Right hindlimb (tissue), 1 donor: Measurements from ENCODE around the gene PBX3.

Experiments
- DNase-seq: peaks from one replicate; pipeline ENCODE4 v3.0.0-alpha.2; 2018

PBX3 gene

DNA sequence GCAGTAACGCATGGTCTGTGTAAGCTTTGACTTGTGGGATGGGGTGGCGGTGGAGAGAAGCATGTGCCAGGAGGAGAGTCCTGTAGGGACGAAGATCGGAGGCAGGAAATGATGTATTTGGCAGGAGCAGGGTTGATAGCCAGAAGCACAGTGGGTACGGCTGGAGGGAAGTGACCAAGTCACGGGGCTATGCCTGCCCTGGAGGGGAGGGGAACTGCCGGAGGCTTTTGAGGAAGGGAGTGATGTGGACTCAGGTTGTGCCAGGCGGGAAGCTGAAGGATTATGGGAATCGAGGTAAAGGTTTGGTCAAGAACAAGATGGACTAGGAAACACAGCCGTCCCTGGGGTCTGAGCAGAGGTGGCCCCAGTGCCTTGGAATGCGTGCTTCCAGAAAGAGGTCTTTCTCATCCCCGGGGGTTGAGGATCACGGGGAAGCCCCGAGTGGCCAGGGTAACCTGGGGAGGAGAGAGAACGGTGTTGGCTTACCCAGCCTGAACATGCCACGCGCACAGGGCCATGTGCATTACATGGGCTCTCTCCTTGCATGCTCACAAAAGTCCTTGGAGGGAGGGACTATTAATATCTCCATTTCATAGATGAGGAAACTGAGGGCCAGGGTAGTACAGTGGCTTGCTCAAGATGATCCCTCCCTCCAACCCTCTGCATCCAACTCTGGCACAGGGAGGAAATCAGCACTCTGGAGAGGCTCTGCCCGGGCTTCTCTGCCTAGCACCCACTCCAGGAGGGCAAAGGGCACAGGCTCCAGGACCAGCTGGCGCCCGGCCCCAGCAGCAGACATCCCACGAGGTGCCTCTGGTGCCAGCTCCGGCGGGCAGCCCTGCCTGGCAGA is 253.8 kb downstream of the PBX3 start:
- DNase-seq = no peak

DNA sequence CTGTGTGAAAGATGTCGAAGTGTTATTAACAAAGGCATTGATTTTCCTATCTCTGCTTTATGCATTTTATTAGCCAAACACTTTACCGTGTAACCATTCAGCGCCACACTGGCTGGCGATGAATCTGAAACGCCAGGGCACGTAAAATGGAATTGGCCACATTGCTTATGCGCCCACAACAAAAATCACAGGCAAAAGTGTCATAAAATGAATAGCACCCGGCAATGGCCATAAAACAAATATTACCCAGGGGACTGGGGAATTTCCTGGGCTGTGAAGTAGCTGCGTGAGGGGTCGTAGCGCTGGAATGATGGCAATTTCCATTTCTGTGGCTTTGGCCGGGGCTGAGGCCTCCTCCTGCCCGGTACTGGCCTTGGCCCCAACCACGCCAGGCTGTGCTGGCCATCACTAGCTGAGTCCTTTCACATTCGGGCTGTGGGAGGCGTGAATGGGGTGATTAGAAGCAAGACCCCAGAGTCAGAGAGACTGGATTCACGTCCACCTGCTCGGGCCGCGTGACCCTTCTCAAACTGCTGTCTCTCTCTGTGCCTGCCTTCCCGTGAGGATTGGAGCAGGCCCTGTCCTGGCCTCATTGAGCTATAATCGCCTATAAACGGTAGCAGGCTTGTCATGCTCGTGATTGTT is 254.5 kb downstream of the PBX3 start:
- no peak for DNase-seq

DNA sequence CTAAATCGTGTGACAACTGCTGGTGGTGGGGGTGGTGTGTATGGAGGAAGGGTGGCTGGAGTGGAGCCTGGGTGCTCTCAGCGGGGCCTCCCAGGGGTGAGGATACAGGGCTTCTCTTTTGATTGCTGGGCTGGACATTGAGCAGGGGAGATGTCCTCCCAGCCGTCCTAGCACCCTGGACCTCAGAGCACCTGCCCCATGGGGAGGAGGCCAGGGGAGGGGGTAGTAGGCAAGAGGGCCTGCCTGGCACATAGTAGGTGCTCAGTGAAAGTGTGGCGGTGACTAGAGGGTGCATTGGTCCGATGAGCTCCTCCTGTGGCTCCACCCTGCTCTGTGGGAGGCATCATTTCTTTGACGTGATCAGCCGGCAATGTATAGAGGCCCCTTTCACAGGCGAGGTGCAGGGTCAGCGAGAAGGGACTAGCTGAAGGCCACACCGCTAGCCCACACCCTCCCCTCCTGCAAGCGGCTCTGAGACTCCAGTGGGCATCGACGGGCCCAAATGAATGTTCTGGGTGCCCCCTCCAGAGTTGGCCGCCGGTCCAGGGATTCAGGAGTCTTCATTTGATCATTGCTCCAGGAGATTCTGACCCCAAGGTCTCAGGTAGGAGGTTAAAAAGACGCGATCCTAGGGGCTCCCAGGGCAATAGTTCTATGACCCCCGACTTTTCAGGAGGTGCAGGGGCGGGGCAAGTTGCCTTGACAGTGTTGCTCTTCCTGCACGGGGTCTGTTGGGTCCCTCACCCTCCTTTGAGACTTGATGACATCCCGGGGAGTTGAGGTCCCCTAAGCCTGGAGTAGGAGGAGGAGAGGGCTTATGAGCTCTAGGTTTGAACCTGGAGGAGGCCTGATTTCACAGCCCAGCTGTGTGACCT is 255.5 kb downstream of the PBX3 start:
- no peak for DNase-seq

DNA sequence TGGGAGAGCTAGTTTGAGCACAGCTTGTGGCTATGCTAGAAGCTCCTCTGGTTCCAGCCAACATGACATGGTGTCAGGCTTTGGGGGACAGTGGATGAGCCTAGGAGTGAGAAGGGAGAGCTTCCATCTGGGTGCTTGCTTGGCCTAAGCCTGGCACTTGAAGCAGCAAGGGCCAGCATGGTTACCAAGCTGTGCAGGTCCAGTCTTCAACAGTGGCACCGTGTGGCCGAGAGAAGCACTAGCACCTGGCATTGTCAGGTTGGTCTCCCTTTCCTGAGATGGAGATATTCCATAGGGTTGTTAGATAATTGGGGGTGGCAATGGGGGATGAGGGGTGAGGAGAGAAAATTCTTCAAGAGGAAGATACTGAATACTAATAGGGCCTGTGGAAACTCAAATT is 261.9 kb downstream of the PBX3 start:
- DNase-seq = no peak

DNA sequence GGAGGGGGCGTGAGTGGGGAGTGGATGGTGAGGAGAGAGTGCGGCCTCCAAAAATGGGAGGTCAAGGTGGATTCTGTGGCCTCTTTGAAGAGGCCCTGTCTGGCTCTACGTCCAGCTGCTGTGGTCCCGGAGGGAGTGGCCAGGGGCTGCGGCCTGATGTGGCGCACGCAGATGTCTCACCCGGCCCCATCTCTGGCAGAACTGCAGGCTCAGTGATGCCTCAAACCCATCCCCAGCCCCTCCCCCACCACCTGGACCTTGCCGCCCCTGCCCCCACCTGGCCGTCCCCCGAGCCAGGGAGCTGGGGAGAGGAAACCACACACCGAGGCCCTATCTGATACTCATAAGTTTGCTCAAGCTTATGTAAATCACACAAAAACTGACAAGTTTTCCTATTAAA is 267.6 kb downstream of the PBX3 start:
- DNase-seq = no peak

DNA sequence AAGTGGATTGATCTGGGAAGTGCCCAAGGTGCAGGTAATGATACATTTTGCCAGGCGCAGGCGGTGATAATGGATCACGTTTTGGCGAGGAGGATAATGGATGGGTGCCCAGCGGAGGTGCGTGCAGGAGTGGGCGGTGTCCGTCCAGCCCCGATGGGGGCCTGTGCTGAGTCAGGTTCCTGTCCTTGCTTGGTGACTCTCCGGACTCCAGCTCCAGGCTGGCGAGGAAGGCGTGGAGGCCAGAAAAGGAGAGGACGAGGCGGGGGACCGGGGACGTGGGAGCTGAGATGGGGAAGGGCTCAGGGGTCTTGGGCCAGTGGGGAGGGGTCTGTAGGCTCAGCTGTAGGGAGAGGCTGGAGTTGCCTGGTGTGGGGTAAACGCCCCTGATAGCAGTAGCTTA is 268.3 kb downstream of the PBX3 start:
- no peak for DNase-seq

DNA sequence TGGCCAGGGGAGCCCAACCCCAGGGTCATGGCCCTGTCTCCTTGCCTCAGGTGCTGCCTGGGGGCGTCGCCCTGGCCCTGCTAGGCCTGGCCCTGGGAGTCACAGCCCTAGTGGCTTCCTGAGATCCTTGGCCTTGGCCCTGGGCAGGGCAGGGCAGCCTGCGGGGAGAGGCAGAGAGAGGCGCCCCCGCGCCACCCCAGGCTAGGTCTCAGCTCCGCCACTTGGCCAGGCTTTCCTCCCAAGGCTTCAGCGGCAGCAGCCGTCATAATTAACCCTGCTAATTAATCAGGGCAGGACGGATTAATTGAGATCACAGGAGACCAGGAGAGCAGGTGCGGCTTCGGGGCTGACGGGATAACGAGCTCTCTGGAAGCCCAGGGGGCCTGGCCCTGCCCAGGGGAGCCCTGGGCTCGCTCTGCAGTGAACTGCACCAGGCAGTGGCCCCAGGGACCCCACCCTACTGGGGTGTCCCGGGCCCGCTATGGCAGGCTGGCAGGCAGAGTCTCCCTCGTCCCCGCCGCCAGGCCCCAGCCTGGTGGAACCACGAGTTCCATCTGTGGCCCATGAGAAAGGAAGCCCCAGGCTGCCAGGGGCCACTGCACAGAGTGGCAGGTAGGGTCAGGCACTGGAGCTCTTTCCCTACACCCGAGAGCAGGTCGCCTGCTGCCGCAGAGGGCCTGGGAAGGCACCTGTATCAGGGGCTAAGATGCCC is 269.6 kb downstream of the PBX3 start:
- DNase-seq = no peak
